HepG2 (cell line): Measurements from ENCODE around the gene ITIH2.

Experiments
- CTCF ChIP-seq: sonication (generic); formaldehyde crosslinking; IDR thresholded peaks from 2 replicates; pipeline ENCODE4 v1.5.0; 2020; ENCODE audit warnings: mild to moderate bottlenecking, missing genetic modification reagents, moderate library complexity
- ELF1 ChIP-seq: sonication (generic); formaldehyde crosslinking; IDR thresholded peaks from 2 replicates; pipeline ENCODE4 v1.4.0; 2020; ENCODE audit warnings: missing genetic modification reagents
- HOXA7 ChIP-seq: sonication (generic); formaldehyde crosslinking; IDR thresholded peaks from 2 replicates; pipeline ENCODE4 v1.8.1; 2022; ENCODE audit warnings: mild to moderate bottlenecking, missing genetic modification reagents, moderate library complexity
- KLF16 ChIP-seq, 2 experiments: sonication (generic) in 1 of 2; formaldehyde crosslinking in 1 of 2; IDR thresholded peaks; 2 replicates each; pipeline versions ENCODE4 v1.6.1 to v1.8.0; 2016 to 2023; ENCODE audit warnings: missing genetic modification reagents in 2 of 2, missing compliant biosample characterization in 1 of 2
- NONO ChIP-seq, 2 experiments: fragments of 450-650 bp in 1 of 2; sonication (generic) in 1 of 2; formaldehyde crosslinking in 1 of 2; IDR thresholded peaks in 1 of 2; conservative IDR thresholded peaks in 1 of 2; 2 replicates each; pipeline versions ENCODE4 v1.6.1 to v1.8.0; 2017 to 2022; ENCODE audit warnings: mild to moderate bottlenecking in 1 of 2, missing genetic modification reagents in 1 of 2, moderate library complexity in 1 of 2
- POLR2A ChIP-seq, 2 experiments: IDR thresholded peaks; 2 replicates each; pipeline ENCODE4 v1.6.1; 2011; ENCODE audit warnings: low read depth in 2 of 2, low read length in 2 of 2, mild to moderate bottlenecking in 1 of 2, moderate library complexity in 1 of 2; ENCODE audit not compliant: insufficient read depth in 1 of 2
- RFXANK ChIP-seq: IDR thresholded peaks from 2 replicates; pipeline ENCODE4 v1.6.1; 2016
- TCF7L2 ChIP-seq: IDR thresholded peaks from 2 replicates; pipeline ENCODE4 v1.6.1; 2011; ENCODE audit warnings: mild to moderate bottlenecking, low read depth, low read length, moderate library complexity
- ZNF138 ChIP-seq: sonication (generic); formaldehyde crosslinking; IDR thresholded peaks from 2 replicates; pipeline ENCODE4 v1.5.0; 2020; ENCODE audit warnings: mild to moderate bottlenecking, low read depth, missing genetic modification reagents
- ZNF572 ChIP-seq: sonication (generic); formaldehyde crosslinking; IDR thresholded peaks from 2 replicates; pipeline ENCODE4 v1.5.1; 2020; ENCODE audit warnings: mild to moderate bottlenecking, missing genetic modification reagents

- no peak for TF ChIP-seq ZNF138 (CRISPR knock-in tag)
- no peak for TF ChIP-seq KLF16 (CRISPR knock-in tag; IDR thresholded peaks at IDR 0.05)
- no peak for TF ChIP-seq ZNF572 (CRISPR knock-in tag)
- no peak for TF ChIP-seq CTCF
- no peak for TF ChIP-seq NONO (IDR thresholded peaks at IDR 0.05)
- no peak for TF ChIP-seq NONO (CRISPR knock-in tag; conservative IDR thresholded peaks at IDR 0.05)
- no peak for TF ChIP-seq ELF1 (CRISPR knock-in tag)
- no peak for TF ChIP-seq POLR2A (IDR thresholded peaks at IDR 0.05; ENCODE audit: insufficient read depth in 1 of 2, low read depth in 2 of 2, low read length in 2 of 2)
- no peak for TF ChIP-seq TCF7L2
- TF ChIP-seq HOXA7 (CRISPR knock-in tag) = no peak
- no peak for TF ChIP-seq RFXANK
These were observed 89.4 kb downstream of the ITIH2 start for GRCh38 chr10:7792541-7792940.
